Right kidney (tissue), 1 donor: Measurements from ENCODE around the gene IRF2BP2.

ENCODE experiments used
- DNase-seq: peaks from one replicate; pipeline ENCODE4 v3.0.0-alpha.2; 2016

IRF2BP2 gene

GRCh38 chr1:234558330-234558836, 51.6 kb downstream of the IRF2BP2 start:
- DNase-seq = no peak

GRCh38 chr1:234556245-234556943, 53.6 kb downstream of the IRF2BP2 start:
- DNase-seq = no peak

GRCh38 chr1:234555390-234556024, 54.5 kb downstream of the IRF2BP2 start:
- no peak for DNase-seq

GRCh38 chr1:234554698-234555311, 55.2 kb downstream of the IRF2BP2 start:
- DNase-seq = no peak
